Osteoblast (primary cell): ENCODE results near the gene BAIAP2L1. TPM values are rescaled to one million over a fixed set of nuclear protein-coding genes. Genes with fewer than 3 reads are reported as not detected.

Source experiments
- DNase-seq: peaks from one replicate; pipeline ENCODE4 v3.0.0; 2011; ENCODE audit warnings: low spot score, mixed read lengths; ENCODE audit not compliant: insufficient read length; ENCODE audit errors: missing footprints
- H2AFZ ChIP-seq: 2 replicates; pipeline ENCODE4 v1.6.0; 2011; ENCODE audit warnings: mild to moderate bottlenecking, low read length
- H3K27ac ChIP-seq: 2 replicates; pipeline ENCODE4 v1.5.1; 2011; ENCODE audit warnings: mild to moderate bottlenecking, low read depth, low read length, moderate library complexity
- H3K27me3 ChIP-seq: 2 replicates; pipeline ENCODE4 v1.6.0; 2012; ENCODE audit warnings: mild to moderate bottlenecking, control low read depth, inconsistent platforms, low read length, moderate library complexity; ENCODE audit not compliant: insufficient read depth
- H3K36me3 ChIP-seq: 2 replicates; pipeline ENCODE4 v1.5.1; 2011; ENCODE audit warnings: mild to moderate bottlenecking, low read length, control low read depth, moderate library complexity; ENCODE audit not compliant: insufficient read depth
- H3K4me1 ChIP-seq: 2 replicates; pipeline ENCODE4 v1.5.1; 2011; ENCODE audit warnings: mild to moderate bottlenecking, low read length, control low read depth, moderate library complexity; ENCODE audit not compliant: insufficient read depth
- H3K4me2 ChIP-seq: 2 replicates; pipeline ENCODE4 v1.6.0; 2011; ENCODE audit warnings: mild to moderate bottlenecking, low read length; ENCODE audit not compliant: insufficient read depth
- H3K4me3 ChIP-seq: fragments of 200-600 bp; sonication (generic); 3 replicates; pipeline ENCODE4 v1.5.1; 2012; ENCODE audit warnings: mild to moderate bottlenecking, low read length, inconsistent platforms; ENCODE audit not compliant: insufficient read depth
- H3K79me2 ChIP-seq: 2 replicates; pipeline ENCODE4 v1.6.0; 2012; ENCODE audit warnings: mild to moderate bottlenecking, low read length, control low read depth, inconsistent platforms; ENCODE audit not compliant: insufficient read depth
- H3K9me3 ChIP-seq: 2 replicates; pipeline ENCODE4 v1.5.1; 2011; ENCODE audit warnings: low read depth, low read length, control low read depth
- H4K20me1 ChIP-seq: 2 replicates; pipeline ENCODE4 v1.6.0; 2012; ENCODE audit warnings: mild to moderate bottlenecking, low read length, control low read depth; ENCODE audit not compliant: insufficient read depth
- CTCF ChIP-seq: IDR thresholded peaks from 2 replicates; pipeline ENCODE4 v1.5.1; 2011; ENCODE audit warnings: mild to moderate bottlenecking, low read depth, low read length, moderate library complexity; ENCODE audit errors: extremely low read depth
- total RNA-seq: library from RNA; depleted of rRNA; stranded (reverse); fragments of >200 nt; gene quantifications from 2 replicates; pipeline ENCODE4 v1.2.3, GENCODE V29; 2012

The BAIAP2L1 gene
- total RNA-seq, 1 donor = 10.5 TPM

- peak overlapping the region; percentile 55 for H3K4me3 ChIP-seq
- no peaks in the 10 kb centered on the region for H3K9me3 ChIP-seq
- TF ChIP-seq CTCF = no peak
- H3K4me2 ChIP-seq = peak overlapping the region; percentile 73
- no peaks in the 10 kb centered on the region for H3K79me2 ChIP-seq
- H2AFZ ChIP-seq = peak overlapping the region; percentile 79
- no peaks in the 10 kb centered on the region for H3K27me3 ChIP-seq
- peak overlapping the region; percentile 60 for H3K27ac ChIP-seq
- peak; percentile 91 for DNase-seq
- no peaks in the 10 kb centered on the region for H4K20me1 ChIP-seq
- H3K4me1 ChIP-seq = peaks cover 15% of the 10 kb centered on the region
- no peaks in the 10 kb centered on the region for H3K36me3 ChIP-seq
Observed at GRCh38 chr7:98334081-98334480, 66.8 kb downstream of the BAIAP2L1 start.

GRCh38 chr7:98330926-98331529 is 69.9 kb downstream of the BAIAP2L1 start:
- no peak overlapping the region for H2AFZ ChIP-seq
- TF ChIP-seq CTCF = no peak
- no peaks in the 10 kb centered on the region for H3K36me3 ChIP-seq
- H3K27me3 ChIP-seq = no peaks in the 10 kb centered on the region
- no peaks in the 10 kb centered on the region for H3K79me2 ChIP-seq
- no peak overlapping the region for H3K4me2 ChIP-seq
- no peaks in the 10 kb centered on the region for H4K20me1 ChIP-seq
- H3K9me3 ChIP-seq = no peaks in the 10 kb centered on the region
- no peak overlapping the region for H3K4me3 ChIP-seq
- peaks cover 26% of the 10 kb centered on the region for H3K4me1 ChIP-seq
- no peak for DNase-seq
- no peak overlapping the region for H3K27ac ChIP-seq

- H3K4me1 ChIP-seq = peaks cover 26% of the 10 kb centered on the region
- no peaks in the 10 kb centered on the region for H3K79me2 ChIP-seq
- no peaks in the 10 kb centered on the region for H4K20me1 ChIP-seq
- no peak for TF ChIP-seq CTCF
- H2AFZ ChIP-seq = peak overlapping the region; percentile 74
- H3K36me3 ChIP-seq = no peaks in the 10 kb centered on the region
- H3K4me2 ChIP-seq = peak overlapping the region; percentile 65
- no peaks in the 10 kb centered on the region for H3K27me3 ChIP-seq
- no peaks in the 10 kb centered on the region for H3K9me3 ChIP-seq
- peak overlapping the region; percentile 97 for H3K27ac ChIP-seq
- no peak for DNase-seq
- H3K4me3 ChIP-seq = peak overlapping the region; percentile 45
Observed at GRCh38 chr7:98329791-98330373, 71.0 kb downstream of the BAIAP2L1 start.

GRCh38 chr7:98329100-98329790 is 71.6 kb downstream of the BAIAP2L1 start:
- Histone ChIP-seq H3K36me3 (no peaks in the 10 kb centered on the region), H3K9me3 (no peaks in the 10 kb centered on the region), H3K27ac (peak overlapping the region; percentile 97), H2AFZ (peak overlapping the region; percentile 74), H3K4me1 (peaks cover 27% of the 10 kb centered on the region), H4K20me1 (no peaks in the 10 kb centered on the region), H3K4me3 (peak overlapping the region; percentile 45), H3K79me2 (no peaks in the 10 kb centered on the region), H3K27me3 (no peaks in the 10 kb centered on the region), H3K4me2 (peak overlapping the region; percentile 65)
- no peak for TF ChIP-seq CTCF
- DNase-seq = no peak
